K562 (cell line): Measurements from ENCODE around the gene CTRB1. TPM values are rescaled to one million over a fixed set of nuclear protein-coding genes. Genes with fewer than 3 reads are reported as not detected.

Experiments
- ATAC-seq: fragments of 200-7000 bp; cut with Tn5 transposase; 3 replicates; pipeline ENCODE4 v1.9.1; 2020; ENCODE audit warnings: moderate library complexity
- BruUV-seq: library from RNA; stranded (reverse); fragments of 400-500 nt; replicated peaks from 2 replicates; lab custom pipeline; 2021; lab: Mats Ljungman, UMichigan
- CTCF ChIA-PET: fragments of 300-600 bp; formaldehyde crosslinking; extraction: SDS; loops from one replicate; lab custom pipeline; 2021; ENCODE audit warnings: low intra/inter-chr PET ratio; lab: Yijun Ruan, JAX
- POLR2A ChIA-PET: fragments of 300-600, 350-650 bp; sonication (Branson Sonifier 250); formaldehyde crosslinking; extraction: SDS; loops from one replicate; lab custom pipeline; 2021; ENCODE audit warnings: antibody characterized with exemption, inconsistent platforms; lab: Yijun Ruan, JAX
- DNase-seq, 4 experiments: peaks; one replicate each; pipeline versions ENCODE4 v3.0.0 to v3.0.0-alpha.2; 2011 to 2018; ENCODE audit warnings: low spot score in 3 of 4, mixed read lengths in 3 of 4; ENCODE audit errors: extremely low read depth in 1 of 4
- FAIRE-seq: peaks from 2 replicates; lab custom pipeline; 2011; peaks lifted over from hg19 to GRCh38; lab: Jason Lieb, UNC
- H2AFZ ChIP-seq: 2 replicates; pipeline ENCODE4 v1.6.0; 2011; ENCODE audit warnings: low read depth, low read length, control low read depth, inconsistent platforms
- H3K27ac ChIP-seq: fragments of 200-600 bp; 3 replicates; pipeline ENCODE4 v1.8.0; 2011; ENCODE audit warnings: low read depth, mild to moderate bottlenecking, control low read depth, inconsistent platforms, low read length, moderate library complexity, mixed read lengths; ENCODE audit errors: extremely low read depth
- H3K27me3 ChIP-seq, 2 experiments: fragments of 300-600 bp in 1 of 2; 2 replicates in 1 of 2; 3 replicates in 1 of 2; pipeline versions ENCODE4 v1.6.0 to v1.8.0; 2011; ENCODE audit warnings: inconsistent platforms in 2 of 2, low read length in 2 of 2, mild to moderate bottlenecking in 1 of 2, mixed read lengths in 1 of 2, moderate library complexity in 1 of 2; ENCODE audit not compliant: control insufficient read depth in 2 of 2, insufficient read depth in 2 of 2
- H3K36me3 ChIP-seq: fragments of 300-600 bp; 3 replicates; pipeline ENCODE4 v1.8.0; 2011; ENCODE audit warnings: mild to moderate bottlenecking, low read length, inconsistent platforms; ENCODE audit not compliant: control insufficient read depth, insufficient read depth
- H3K4me1 ChIP-seq, 2 experiments: fragments of 200-600 bp in 1 of 2; replicated peaks in 1 of 2; 2 replicates in 1 of 2; 3 replicates in 1 of 2; pipeline versions ENCODE4 v1.5.1 to v1.8.0; 2011; ENCODE audit warnings: inconsistent platforms in 2 of 2, low read length in 2 of 2, mild to moderate bottlenecking in 1 of 2, mixed read lengths in 1 of 2, moderate library complexity in 1 of 2; ENCODE audit not compliant: control insufficient read depth in 2 of 2, insufficient read depth in 2 of 2
- H3K4me2 ChIP-seq: 2 replicates; pipeline ENCODE4 v1.6.1; 2011; ENCODE audit warnings: low read length, control low read depth, inconsistent platforms, mixed read lengths; ENCODE audit not compliant: insufficient read depth
- H3K4me3 ChIP-seq: fragments of 200-600 bp; sonication (generic), shearing (Covaris generic); 2 replicates; pipeline ENCODE4 v1.5.1; 2016; ENCODE audit warnings: control low read depth, inconsistent platforms
- H3K79me2 ChIP-seq: fragments of 200-600 bp; 3 replicates; pipeline ENCODE4 v1.8.0; 2011; ENCODE audit warnings: low read length, inconsistent platforms; ENCODE audit not compliant: control insufficient read depth, insufficient read depth
- H3K9ac ChIP-seq, 2 experiments: 2 replicates each; pipeline versions ENCODE4 v1.6.0 to v1.6.1; 2011; ENCODE audit warnings: low read depth in 2 of 2, low read length in 2 of 2, control low read depth in 1 of 2, inconsistent platforms in 1 of 2, mild to moderate bottlenecking in 1 of 2, mixed read lengths in 1 of 2; ENCODE audit not compliant: insufficient read depth in 1 of 2
- H3K9me1 ChIP-seq: one replicate; pipeline ENCODE4 v1.6.0; 2011; ENCODE audit warnings: inconsistent platforms, mild to moderate bottlenecking, low read length, moderate library complexity; ENCODE audit not compliant: control insufficient read depth, insufficient read depth
- H3K9me3 ChIP-seq: replicated peaks from 2 replicates; pipeline ENCODE4 v1.5.1; 2011; ENCODE audit warnings: low read depth, low read length, inconsistent platforms; ENCODE audit not compliant: control insufficient read depth, insufficient read depth
- H4K20me1 ChIP-seq: replicated peaks from 2 replicates; pipeline ENCODE4 v1.6.1; 2011; ENCODE audit warnings: low read length, inconsistent platforms, mixed read lengths; ENCODE audit not compliant: control insufficient read depth, insufficient read depth
- CREM ChIP-seq: IDR thresholded peaks from 2 replicates; pipeline ENCODE4 v1.6.1; 2014; ENCODE audit warnings: antibody characterized with exemption, low read depth
- RAD21 ChIP-seq, 2 experiments: fragments of 250-450 bp in 1 of 2; fragments of 450-650 bp in 1 of 2; sonication (Bioruptor Pico) in 1 of 2; formaldehyde crosslinking in 1 of 2; IDR thresholded peaks in 1 of 2; conservative IDR thresholded peaks in 1 of 2; 2 replicates each; pipeline versions ENCODE4 v1.4.0 to v1.8.0; 2020 to 2022; ENCODE audit warnings: mild to moderate bottlenecking in 2 of 2, moderate library complexity in 1 of 2
- RBFOX2 ChIP-seq: fragments of 200-400 bp; formaldehyde crosslinking; IDR thresholded peaks from 2 replicates; pipeline ENCODE4 v1.6.1; 2017; ENCODE audit warnings: low read depth, mild to moderate bottlenecking, low read length, moderate library complexity
- TCF3 ChIP-seq: sonication (generic); formaldehyde crosslinking; IDR thresholded peaks from 2 replicates; pipeline ENCODE4 v1.4.0; 2020; ENCODE audit warnings: mild to moderate bottlenecking, missing genetic modification reagents
- TRIM28 ChIP-seq: fragments of 450-650 bp; IDR thresholded peaks from 2 replicates; pipeline ENCODE4 v1.6.1; 2017
- ZNF232 ChIP-seq: sonication (generic); formaldehyde crosslinking; IDR thresholded peaks from 2 replicates; pipeline ENCODE4 v1.8.0; 2022; ENCODE audit warnings: mild to moderate bottlenecking, missing genetic modification reagents
- ZNF384 ChIP-seq: IDR thresholded peaks from 2 replicates; pipeline ENCODE4 v1.6.1; 2012; ENCODE audit warnings: low read depth, low read length, improper control_type of control experiment
- WGBS: fragments of 100-300 bp; shearing (Covaris generic); methylation state at CpG from one replicate; pipeline ENCODE4 v1.1.6; 2016; ENCODE audit warnings: low coverage, mixed read lengths; ENCODE audit not compliant: insufficient coverage; ENCODE audit errors: missing lambda C conversion rate; 5-methylcytosine and 5-hydroxymethylcytosine counted together
- in situ Hi-C: fragments of 300-500 bp; cut with MboI; formaldehyde crosslinking; loops from 4 replicates; pipeline ENCODE4 v1.15.0; 2018; ENCODE audit warnings: inconsistent platforms, mixed read lengths
- intact Hi-C: fragments of 100-400 bp; cut with micrococcal nuclease; formaldehyde crosslinking; loops from 2 replicates; pipeline ENCODE4 v1.14.2; 2022
- polyA plus RNA-seq, 8 experiments: library from polyadenylated mRNA; depleted of rRNA in 4 of 8; stranded (reverse) in 5 of 8; unstranded in 3 of 8; fragments of >200 nt; fragmentation: Nextera tagmentation in 2 of 8; fragmentation: Illumina TruSeq in 1 of 8; extraction: Ambion mirVana in 2 of 8; extraction: Trizol in 1 of 8; gene quantifications; 2 replicates each; pipeline versions ENCODE4 v1.2.1 to v1.2.3, GENCODE V29; 2011 to 2014; ENCODE audit warnings: inconsistent platforms in 1 of 8, missing spikeins in 1 of 8
- total RNA-seq, 7 experiments: library from RNA; depleted of rRNA in 6 of 7; stranded (reverse); fragments of >200 nt in 6 of 7; fragmentation: Illumina TruSeq in 2 of 7; extraction: Trizol in 2 of 7; gene quantifications; 2 replicates each; pipeline versions ENCODE4 v1.2.1 to v1.2.3, GENCODE V29; 2011 to 2021; ENCODE audit warnings: low replicate concordance in 1 of 7
- TF ChIP-seq, protein P1 (sequence below): sonication (generic); formaldehyde crosslinking; IDR thresholded peaks from 2 replicates; pipeline ENCODE4 v1.8.0; 2022; ENCODE audit warnings: mild to moderate bottlenecking, missing genetic modification reagents
- TF ChIP-seq, protein P2 (sequence below): fragments of 450-650 bp; IDR thresholded peaks from one replicate; pipeline ENCODE4 v1.6.1; 2018; ENCODE audit warnings: mild to moderate bottlenecking, moderate library complexity; ENCODE audit not compliant: partially characterized antibody

Gene CTRB1
- total and polyA plus RNA-seq, 9 of the 15 experiments (the other 6 are each of a cell fraction or from before 2014, with no cell fraction given), result 2.3 TPM; not detected in 8

DNA sequence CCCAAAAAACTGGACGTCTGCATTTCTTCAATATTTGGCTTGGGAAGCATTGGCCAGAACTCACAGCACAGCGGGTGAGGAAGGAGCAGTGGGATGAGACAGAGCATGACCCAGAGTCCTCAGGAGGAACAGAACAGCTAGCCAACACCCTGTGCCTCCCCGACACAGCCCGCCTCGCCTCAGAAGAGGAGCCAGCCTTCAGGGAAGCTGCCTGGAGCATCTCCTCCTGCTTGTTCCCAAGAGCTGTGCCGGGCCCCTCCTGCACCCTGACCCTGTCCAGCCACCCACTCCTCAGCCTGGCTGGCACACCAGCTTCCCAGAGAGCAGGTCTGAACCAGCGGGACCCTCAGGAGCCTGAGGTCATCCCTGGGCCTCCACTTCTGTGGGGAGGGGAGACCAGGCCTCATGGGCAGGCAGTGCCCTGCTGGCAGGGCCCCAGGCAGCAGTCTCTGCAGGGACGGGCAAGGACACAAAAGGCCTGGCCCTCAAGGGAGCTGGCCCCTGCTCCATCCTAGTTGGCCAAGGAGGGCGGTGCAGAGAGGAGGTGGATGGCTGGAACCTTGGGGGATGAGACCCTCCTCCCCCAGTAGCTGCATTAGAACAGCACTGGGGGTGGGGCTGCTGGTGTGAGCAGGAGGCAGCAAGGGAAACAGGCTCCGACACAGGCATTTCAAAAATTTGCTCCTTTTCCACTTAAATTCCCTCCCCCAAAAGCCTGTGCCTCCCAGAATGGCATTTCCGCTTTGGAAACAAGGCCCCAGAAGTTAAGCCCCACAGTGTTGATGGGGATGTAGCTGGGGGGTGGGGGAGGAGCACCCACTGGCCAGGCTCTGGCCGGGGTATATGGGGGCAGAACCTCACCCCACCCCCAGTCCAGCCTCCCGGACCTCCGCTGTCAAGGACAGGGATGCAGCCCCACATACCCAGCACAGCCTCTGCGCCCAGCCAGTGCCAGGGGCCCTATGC is 34.4 kb downstream of the CTRB1 start:
- H3K9me1 ChIP-seq, result peaks cover 6% of the 10 kb centered on the region
- H3K36me3 ChIP-seq, result no peaks in the 10 kb centered on the region
- H3K4me1 ChIP-seq, result peaks cover 12 to 70% of the 10 kb centered on the region in 2 experiments; a peak in 3 of 5 replicates
- peak overlapping the region in 1 of 2 experiments; percentile 6; a peak in 2 of 4 replicates for H3K9ac ChIP-seq
- TF ChIP-seq, protein P1, sequence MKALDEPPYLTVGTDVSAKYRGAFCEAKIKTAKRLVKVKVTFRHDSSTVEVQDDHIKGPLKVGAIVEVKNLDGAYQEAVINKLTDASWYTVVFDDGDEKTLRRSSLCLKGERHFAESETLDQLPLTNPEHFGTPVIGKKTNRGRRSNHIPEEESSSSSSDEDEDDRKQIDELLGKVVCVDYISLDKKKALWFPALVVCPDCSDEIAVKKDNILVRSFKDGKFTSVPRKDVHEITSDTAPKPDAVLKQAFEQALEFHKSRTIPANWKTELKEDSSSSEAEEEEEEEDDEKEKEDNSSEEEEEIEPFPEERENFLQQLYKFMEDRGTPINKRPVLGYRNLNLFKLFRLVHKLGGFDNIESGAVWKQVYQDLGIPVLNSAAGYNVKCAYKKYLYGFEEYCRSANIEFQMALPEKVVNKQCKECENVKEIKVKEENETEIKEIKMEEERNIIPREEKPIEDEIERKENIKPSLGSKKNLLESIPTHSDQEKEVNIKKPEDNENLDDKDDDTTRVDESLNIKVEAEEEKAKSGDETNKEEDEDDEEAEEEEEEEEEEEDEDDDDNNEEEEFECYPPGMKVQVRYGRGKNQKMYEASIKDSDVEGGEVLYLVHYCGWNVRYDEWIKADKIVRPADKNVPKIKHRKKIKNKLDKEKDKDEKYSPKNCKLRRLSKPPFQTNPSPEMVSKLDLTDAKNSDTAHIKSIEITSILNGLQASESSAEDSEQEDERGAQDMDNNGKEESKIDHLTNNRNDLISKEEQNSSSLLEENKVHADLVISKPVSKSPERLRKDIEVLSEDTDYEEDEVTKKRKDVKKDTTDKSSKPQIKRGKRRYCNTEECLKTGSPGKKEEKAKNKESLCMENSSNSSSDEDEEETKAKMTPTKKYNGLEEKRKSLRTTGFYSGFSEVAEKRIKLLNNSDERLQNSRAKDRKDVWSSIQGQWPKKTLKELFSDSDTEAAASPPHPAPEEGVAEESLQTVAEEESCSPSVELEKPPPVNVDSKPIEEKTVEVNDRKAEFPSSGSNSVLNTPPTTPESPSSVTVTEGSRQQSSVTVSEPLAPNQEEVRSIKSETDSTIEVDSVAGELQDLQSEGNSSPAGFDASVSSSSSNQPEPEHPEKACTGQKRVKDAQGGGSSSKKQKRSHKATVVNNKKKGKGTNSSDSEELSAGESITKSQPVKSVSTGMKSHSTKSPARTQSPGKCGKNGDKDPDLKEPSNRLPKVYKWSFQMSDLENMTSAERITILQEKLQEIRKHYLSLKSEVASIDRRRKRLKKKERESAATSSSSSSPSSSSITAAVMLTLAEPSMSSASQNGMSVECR (CRISPR knock-in tag), result no peak
- TF ChIP-seq TCF3 (CRISPR knock-in tag) (no peak), CREM (no peak), RAD21 (CRISPR knock-in tag; conservative IDR thresholded peaks at IDR 0.05 in 1 of 2, IDR thresholded peaks at IDR 0.05 in 1 of 2) (no peak), ZNF232 (CRISPR knock-in tag) (no peak), TRIM28 (no peak), RBFOX2 (no peak), ZNF384 (no peak)
- TF ChIP-seq, protein P2, sequence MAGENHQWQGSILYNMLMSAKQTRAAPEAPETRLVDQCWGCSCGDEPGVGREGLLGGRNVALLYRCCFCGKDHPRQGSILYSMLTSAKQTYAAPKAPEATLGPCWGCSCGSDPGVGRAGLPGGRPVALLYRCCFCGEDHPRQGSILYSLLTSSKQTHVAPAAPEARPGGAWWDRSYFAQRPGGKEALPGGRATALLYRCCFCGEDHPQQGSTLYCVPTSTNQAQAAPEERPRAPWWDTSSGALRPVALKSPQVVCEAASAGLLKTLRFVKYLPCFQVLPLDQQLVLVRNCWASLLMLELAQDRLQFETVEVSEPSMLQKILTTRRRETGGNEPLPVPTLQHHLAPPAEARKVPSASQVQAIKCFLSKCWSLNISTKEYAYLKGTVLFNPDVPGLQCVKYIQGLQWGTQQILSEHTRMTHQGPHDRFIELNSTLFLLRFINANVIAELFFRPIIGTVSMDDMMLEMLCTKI, result no peak
- TF ChIP-seq, all 486 proteins: peak for 0
- Histone ChIP-seq H3K4me3 (no peak overlapping the region), H3K27ac (no peak overlapping the region), H3K79me2 (peaks cover 24% of the 10 kb centered on the region), H3K9me3 (no peaks in the 10 kb centered on the region), H3K4me2 (no peak overlapping the region), H3K27me3 (no peaks in the 10 kb centered on the region), H2AFZ (no peak overlapping the region), H4K20me1 (peaks cover 28% of the 10 kb centered on the region)
- in situ Hi-C loops (no loop called here), intact Hi-C loops (loop anchor here (5.0 kb wide), 2 partner anchors 69 to 134 kb away; no protein-coding TSS in a partner anchor)
- WGBS, result 91% methylated on average over 9 of the region's 15 CpGs
- ChIA-PET POLR2A (interaction anchor here (0.6 to 0.7 kb wide), 3 partner anchors 9 to 119 kb away, joined by 3 read pairs; no protein-coding TSS in a partner anchor), CTCF (no interaction called here)
- DNase-seq (no peak), ATAC-seq (no peak), FAIRE-seq (no peak)
- no TSS peak for BruUV-seq
